Endothelial cell of umbilical vein (primary cell): Measurements from ENCODE around the gene CPNE8. TPM values are rescaled to one million over a fixed set of nuclear protein-coding genes. Genes with fewer than 3 reads are reported as not detected.

Experiments
- BruUV-seq: library from RNA; stranded (reverse); fragments of 400-500 nt; replicated peaks from 2 replicates; lab custom pipeline; 2021; lab: Mats Ljungman, UMichigan
- CTCF ChIA-PET: fragments of 300-600, 350-600 bp; sonication (Branson Sonifier 250); formaldehyde crosslinking; loops from one replicate; lab custom pipeline; 2021; ENCODE audit warnings: antibody characterized with exemption, inconsistent platforms; lab: Charles Lee
- POLR2A ChIA-PET: fragments of 300-600, 350-600 bp; sonication (Branson Sonifier 250); formaldehyde crosslinking; loops from one replicate; lab custom pipeline; 2021; ENCODE audit warnings: antibody characterized with exemption, inconsistent platforms; lab: Charles Lee
- DNase-seq: peaks from one replicate; pipeline ENCODE4 v3.0.0-alpha.2; 2011; ENCODE audit warnings: low read depth, low spot score
- FAIRE-seq: peaks from 2 replicates; lab custom pipeline; 2011; peaks lifted over from hg19 to GRCh38; lab: Jason Lieb, UNC
- H2AFZ ChIP-seq: 2 replicates; pipeline ENCODE4 v1.6.0; 2012; ENCODE audit warnings: low read depth, low read length, control low read depth, inconsistent platforms
- H3K27ac ChIP-seq: 2 replicates; pipeline ENCODE4 v1.5.1; 2011; ENCODE audit warnings: low read depth, mild to moderate bottlenecking, control low read depth, low read length, moderate library complexity; ENCODE audit not compliant: insufficient read depth
- H3K27me3 ChIP-seq, 2 experiments: 2 replicates each; pipeline versions ENCODE4 v1.6.0 to v1.6.1; 2011; ENCODE audit warnings: low read length in 2 of 2, mixed read lengths in 1 of 2; ENCODE audit not compliant: control insufficient read depth in 2 of 2, insufficient read depth in 2 of 2
- H3K36me3 ChIP-seq, 2 experiments: 2 replicates in 1 of 2; 3 replicates in 1 of 2; pipeline ENCODE4 v1.5.1; 2011; ENCODE audit warnings: low read length in 2 of 2, mild to moderate bottlenecking in 1 of 2, moderate library complexity in 1 of 2; ENCODE audit not compliant: control insufficient read depth in 2 of 2, insufficient read depth in 2 of 2; ENCODE audit errors: extremely low read depth in 1 of 2
- H3K4me1 ChIP-seq: 3 replicates; pipeline ENCODE4 v1.5.1; 2011; ENCODE audit warnings: mild to moderate bottlenecking, low read length; ENCODE audit not compliant: control insufficient read depth, insufficient read depth; ENCODE audit errors: extremely low read depth
- H3K4me2 ChIP-seq: 2 replicates; pipeline ENCODE4 v1.6.1; 2011; ENCODE audit warnings: low read length, control low read depth, mixed read lengths; ENCODE audit not compliant: insufficient read depth
- H3K4me3 ChIP-seq, 3 experiments: fragments of 200-600 bp in 1 of 3; sonication (generic), shearing (Covaris generic) in 1 of 3; replicated peaks in 1 of 3; 2 replicates each; pipeline ENCODE4 v1.5.1; 2011 to 2016; ENCODE audit warnings: control low read depth in 3 of 3, low read length in 3 of 3, mild to moderate bottlenecking in 2 of 3, inconsistent platforms in 1 of 3, low read depth in 1 of 3, moderate library complexity in 1 of 3; ENCODE audit not compliant: insufficient read depth in 1 of 3
- H3K79me2 ChIP-seq: 2 replicates; pipeline ENCODE4 v1.6.0; 2012; ENCODE audit warnings: low read length, inconsistent platforms; ENCODE audit not compliant: control insufficient read depth, insufficient read depth
- H3K9ac ChIP-seq: replicated peaks from 2 replicates; pipeline ENCODE3; 2011; ENCODE audit warnings: low read length, control low read depth; ENCODE audit not compliant: insufficient read depth; ENCODE audit errors: extremely low read depth
- H3K9me1 ChIP-seq: replicated peaks from 3 replicates; pipeline ENCODE4 v1.6.0; 2011; ENCODE audit warnings: mild to moderate bottlenecking, low read length; ENCODE audit not compliant: control insufficient read depth, insufficient read depth; ENCODE audit errors: extremely low read depth
- H3K9me3 ChIP-seq: replicated peaks from 2 replicates; pipeline ENCODE4 v1.5.1; 2012; ENCODE audit warnings: low read length, inconsistent platforms; ENCODE audit not compliant: control insufficient read depth, insufficient read depth
- H4K20me1 ChIP-seq: replicated peaks from 2 replicates; pipeline ENCODE3; 2011; ENCODE audit warnings: mild to moderate bottlenecking, low read length; ENCODE audit not compliant: control insufficient read depth, insufficient read depth; ENCODE audit errors: extremely low read depth
- CTCF ChIP-seq, 2 donors: IDR thresholded peaks; 1 replicate in 1 of 2; 2 replicates in 1 of 2; pipeline ENCODE4 v1.5.1; 2011; ENCODE audit warnings: low read length in 2 of 2, mild to moderate bottlenecking in 2 of 2, moderate library complexity in 2 of 2, control low read depth in 1 of 2, inconsistent platforms in 1 of 2, low read depth in 1 of 2; ENCODE audit not compliant: insufficient read depth in 1 of 2; ENCODE audit errors: extremely low read depth in 1 of 2
- EZH2 ChIP-seq: IDR thresholded peaks from 2 replicates; pipeline ENCODE4 v1.6.1; 2012; ENCODE audit warnings: borderline replicate concordance, low read depth, mild to moderate bottlenecking, moderate library complexity, low read length, inconsistent platforms; ENCODE audit not compliant: severe bottlenecking
- FOS ChIP-seq: IDR thresholded peaks from 2 replicates; pipeline ENCODE4 v1.6.1; 2011; ENCODE audit warnings: mild to moderate bottlenecking, low read length, moderate library complexity, borderline replicate concordance; ENCODE audit not compliant: insufficient read depth
- GATA2 ChIP-seq: IDR thresholded peaks from 2 replicates; pipeline ENCODE4 v1.7.0; 2011; ENCODE audit warnings: low read depth, mild to moderate bottlenecking, moderate library complexity, mixed read lengths, low read length; ENCODE audit not compliant: insufficient read length, insufficient read depth
- JUN ChIP-seq: IDR thresholded peaks from 2 replicates; pipeline ENCODE4 v1.6.1; 2011; ENCODE audit warnings: borderline replicate concordance, low read depth; ENCODE audit not compliant: insufficient read length, insufficient read depth
- MAX ChIP-seq: IDR thresholded peaks from 2 replicates; pipeline ENCODE4 v1.6.1; 2011; ENCODE audit not compliant: insufficient read depth, insufficient read length
- MYC ChIP-seq: IDR thresholded peaks from one replicate; pipeline ENCODE4 v1.6.1; 2011; ENCODE audit warnings: mild to moderate bottlenecking, low read depth, low read length
- POLR2A ChIP-seq: IDR thresholded peaks from 2 replicates; pipeline ENCODE4 v1.6.1; 2012; ENCODE audit warnings: low read depth, mild to moderate bottlenecking, control low read depth, low read length
- POLR2AphosphoS5 ChIP-seq: IDR thresholded peaks from 2 replicates; pipeline ENCODE4 v1.6.1; 2012; ENCODE audit warnings: low read depth, mild to moderate bottlenecking, control low read depth, low read length, moderate library complexity; ENCODE audit not compliant: insufficient read depth
- dilution Hi-C: fragments of 300-500 bp; cut with MboI; formaldehyde crosslinking; loops from one replicate; pipeline ENCODE4 v1.15.0; 2019; ENCODE audit warnings: low sequenced_read_pairs; ENCODE audit not compliant: extremely low pct_ligation_motif_present
- intact Hi-C: fragments of 100-400 bp; cut with micrococcal nuclease; formaldehyde crosslinking; loops from one replicate; pipeline ENCODE4 v1.10.0; 2022
- polyA plus RNA-seq, 4 experiments: library from polyadenylated mRNA; depleted of rRNA in 3 of 4; stranded (reverse) in 3 of 4; unstranded in 1 of 4; fragments of >200 nt; gene quantifications; 2 replicates each; pipeline versions ENCODE4 v1.2.1 to v1.2.3, GENCODE V29; 2011 to 2012; ENCODE audit warnings: missing spikeins in 1 of 4
- total RNA-seq: library from RNA; stranded (reverse); gene quantifications from 2 replicates; pipeline ENCODE4 v1.2.3, GENCODE V29; 2021

CPNE8 gene
- total and polyA plus RNA-seq, 2 donors (not counting 3 experiments of a cell fraction or from before 2014, with no cell fraction given), result 4.4 to 13.7 TPM

GRCh38 chr12:38776647-38777046 is 128.7 kb downstream of the CPNE8 start:
- Histone ChIP-seq H2AFZ (no peak overlapping the region), H3K9ac (no peak overlapping the region), H3K9me3 (no peaks in the 10 kb centered on the region), H4K20me1 (no peaks in the 10 kb centered on the region), H3K36me3 (no peaks in the 10 kb centered on the region), H3K4me2 (no peak overlapping the region), H3K4me1 (no peaks in the 10 kb centered on the region), H3K27ac (no peak overlapping the region), H3K27me3 (no peaks in the 10 kb centered on the region), H3K79me2 (no peaks in the 10 kb centered on the region), H3K9me1 (no peaks in the 10 kb centered on the region), H3K4me3 (no peak overlapping the region)
- ChIA-PET CTCF (interaction anchor here (1.1 to 1.6 kb wide), 2 partner anchors 10 to 130 kb away, joined by 3 to 5 read pairs; no protein-coding TSS in a partner anchor), POLR2A (no interaction called here)
- dilution Hi-C loops (no loop called here), intact Hi-C loops (no loop called here)
- BruUV-seq, result no TSS peak
- FAIRE-seq, result no peak
- DNase-seq, result no peak
- TF ChIP-seq FOS (no peak), CTCF (IDR thresholded peaks at IDR 0.05; ENCODE audit: extremely low read depth in 1 of 2, insufficient read depth in 1 of 2, low read depth in 1 of 2, low read length in 2 of 2) (no peak), GATA2 (no peak), POLR2AphosphoS5 (no peak), POLR2A (no peak), MAX (no peak), EZH2 (no peak), JUN (no peak), MYC (no peak)
